Measurements from ENCODE around the gene KLHL34. TPM values are rescaled to one million over a fixed set of nuclear protein-coding genes. Genes with fewer than 3 reads are reported as not detected.

The KLHL34 gene
- total RNA-seq, 1 donor from 2014 or later, result 0.15 TPM

DNA sequence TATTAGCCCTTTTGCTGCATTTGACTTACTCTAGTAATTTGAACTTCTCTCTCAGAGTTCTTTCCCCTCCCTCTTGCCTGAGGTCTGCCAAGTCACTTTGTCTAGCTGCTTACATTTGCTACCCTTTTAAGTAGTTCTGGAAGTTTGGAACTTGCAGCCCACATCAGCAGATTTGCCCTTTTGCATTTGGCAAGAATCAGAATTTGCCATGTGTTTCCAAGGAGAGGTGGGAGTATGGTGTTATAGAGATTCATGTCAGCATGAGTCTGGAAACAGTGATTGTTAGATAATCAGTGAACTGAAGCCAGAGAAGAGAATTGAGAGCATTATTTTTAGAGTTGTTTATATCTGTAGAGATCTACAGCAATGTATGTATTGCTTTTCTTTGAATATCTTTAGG lies 52.1 kb downstream of the KLHL34 start:
- no peaks in the 10 kb centered on the region for H3K27me3 Mint-ChIP-seq (ENCODE audit: unreplicated experiment)
- no peak overlapping the region for H3K27ac Mint-ChIP-seq (ENCODE audit: unreplicated experiment)
- no peak overlapping the region for H3K4me3 Mint-ChIP-seq (ENCODE audit: unreplicated experiment)
- DNase-seq, result no peak
- no peaks in the 10 kb centered on the region for H3K4me1 Mint-ChIP-seq (ENCODE audit: low read depth, unreplicated experiment)
- TF ChIP-seq, protein P1, sequence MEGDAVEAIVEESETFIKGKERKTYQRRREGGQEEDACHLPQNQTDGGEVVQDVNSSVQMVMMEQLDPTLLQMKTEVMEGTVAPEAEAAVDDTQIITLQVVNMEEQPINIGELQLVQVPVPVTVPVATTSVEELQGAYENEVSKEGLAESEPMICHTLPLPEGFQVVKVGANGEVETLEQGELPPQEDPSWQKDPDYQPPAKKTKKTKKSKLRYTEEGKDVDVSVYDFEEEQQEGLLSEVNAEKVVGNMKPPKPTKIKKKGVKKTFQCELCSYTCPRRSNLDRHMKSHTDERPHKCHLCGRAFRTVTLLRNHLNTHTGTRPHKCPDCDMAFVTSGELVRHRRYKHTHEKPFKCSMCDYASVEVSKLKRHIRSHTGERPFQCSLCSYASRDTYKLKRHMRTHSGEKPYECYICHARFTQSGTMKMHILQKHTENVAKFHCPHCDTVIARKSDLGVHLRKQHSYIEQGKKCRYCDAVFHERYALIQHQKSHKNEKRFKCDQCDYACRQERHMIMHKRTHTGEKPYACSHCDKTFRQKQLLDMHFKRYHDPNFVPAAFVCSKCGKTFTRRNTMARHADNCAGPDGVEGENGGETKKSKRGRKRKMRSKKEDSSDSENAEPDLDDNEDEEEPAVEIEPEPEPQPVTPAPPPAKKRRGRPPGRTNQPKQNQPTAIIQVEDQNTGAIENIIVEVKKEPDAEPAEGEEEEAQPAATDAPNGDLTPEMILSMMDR (IDR thresholded peaks at IDR 0.05; ENCODE audit: partially characterized antibody, unreplicated experiment), result no peak
- no peaks in the 10 kb centered on the region for H3K9me3 Mint-ChIP-seq (ENCODE audit: unreplicated experiment)
- no peaks in the 10 kb centered on the region for H3K36me3 Mint-ChIP-seq (ENCODE audit: unreplicated experiment)

Other genes starting within 250 kb of the KLHL34 start
- gene SMPX, start 99.8 kb upstream of the KLHL34 start, total RNA-seq (ENCODE audit: unreplicated experiment), result not detected
- gene MBTPS2, start 181.3 kb upstream of the KLHL34 start, total RNA-seq (ENCODE audit: unreplicated experiment), result 22.3 TPM
- gene YY2, start 197.7 kb upstream of the KLHL34 start, total RNA-seq (ENCODE audit: unreplicated experiment), result 1.1 TPM